Uterus (tissue), 4 donors: ENCODE data around the gene CAMK1D. TPM values are rescaled to one million over a fixed set of nuclear protein-coding genes. Genes with fewer than 3 reads are reported as not detected.

ENCODE experiments used
- DNase-seq, 2 donors: peaks; one replicate each; pipeline ENCODE4 v3.0.0-alpha.2; 2019 to 2020
- H3K27ac ChIP-seq, 2 donors: fragments of 200-600 bp; sonication (generic); 1 replicate in 1 of 2; 2 replicates in 1 of 2; pipeline ENCODE4 v1.5.1; 2016 to 2018
- H3K27me3 ChIP-seq, 2 donors: fragments of 200-600 bp; sonication (generic); one replicate each; pipeline ENCODE4 v1.5.1; 2018 to 2019; ENCODE audit warnings: control low read depth in 1 of 2
- H3K36me3 ChIP-seq, 2 donors: fragments of 200-600 bp; sonication (generic); one replicate each; pipeline ENCODE4 v1.5.1; 2019; ENCODE audit warnings: control low read depth in 1 of 2
- H3K4me1 ChIP-seq, 2 donors: fragments of 200-600 bp; sonication (generic); one replicate each; pipeline ENCODE4 v1.5.1; 2018 to 2019; ENCODE audit warnings: control low read depth in 1 of 2
- H3K4me3 ChIP-seq, 2 donors: fragments of 200-600 bp; sonication (generic); 1 replicate in 1 of 2; 2 replicates in 1 of 2; pipeline ENCODE4 v1.5.1; 2018 to 2019; ENCODE audit warnings: mild to moderate bottlenecking in 1 of 2
- H3K9me3 ChIP-seq, 2 donors: fragments of 200-600 bp; sonication (generic); one replicate each; pipeline ENCODE4 v1.5.1; 2019; ENCODE audit warnings: control low read depth in 1 of 2
- POLR2A ChIP-seq, 2 donors: fragments of 450-650 bp; IDR thresholded peaks; one replicate each; pipeline ENCODE4 v1.6.1; 2016; ENCODE audit warnings: antibody characterized with exemption in 2 of 2, mild to moderate bottlenecking in 1 of 2, moderate library complexity in 1 of 2
- intact Hi-C: fragments of 100-400 bp; cut with DNase I; formaldehyde crosslinking; loops from one replicate; pipeline ENCODE4 v1.15.1; 2023; ENCODE audit warnings: low total_unique reads
- total RNA-seq, 4 donors: library from RNA; depleted of rRNA in 3 of 4; stranded (reverse); fragments of >200 nt in 3 of 4; gene quantifications; one replicate each; pipeline versions ENCODE4 v1.1.0 to v1.2.4, GENCODE V29; 2014 to 2023
- TF ChIP-seq, protein P1 (sequence below), 4 experiments: fragments of 200-600 bp in 2 of 4; fragments of 450-650 bp in 2 of 4; sonication (generic) in 2 of 4; IDR thresholded peaks; one replicate each; pipeline ENCODE4 v1.5.1; 2016 to 2019; ENCODE audit warnings: antibody characterized with exemption in 4 of 4, mild to moderate bottlenecking in 2 of 4, moderate library complexity in 1 of 4
- donor health status: DM: yes; HTN: yes; CAD: no.

Gene CAMK1D
- total RNA-seq, 4 donors from 2014 or later: 3.5 to 48.4 (median 10.8) TPM

DNA sequence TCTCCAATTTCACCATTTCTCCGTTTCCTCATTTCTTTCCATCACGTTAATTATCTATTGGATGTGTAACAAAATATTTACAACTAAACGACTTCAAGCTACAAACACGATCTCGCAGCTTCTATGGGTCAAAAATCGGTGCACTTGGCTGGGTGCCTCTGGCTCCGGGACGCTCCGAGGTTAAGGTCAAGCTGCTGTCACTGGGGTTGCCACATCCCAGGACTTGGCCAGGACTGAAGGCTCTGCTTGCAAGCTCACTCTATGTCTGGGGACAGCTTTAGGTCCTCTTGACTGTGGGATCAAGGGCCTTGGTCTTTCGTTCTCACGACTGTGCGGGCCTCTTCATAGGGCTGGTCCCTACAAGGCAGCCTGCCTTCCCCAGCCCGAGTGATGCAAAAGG lies 492.5 kb downstream of the CAMK1D start:
- TF ChIP-seq, protein P1, sequence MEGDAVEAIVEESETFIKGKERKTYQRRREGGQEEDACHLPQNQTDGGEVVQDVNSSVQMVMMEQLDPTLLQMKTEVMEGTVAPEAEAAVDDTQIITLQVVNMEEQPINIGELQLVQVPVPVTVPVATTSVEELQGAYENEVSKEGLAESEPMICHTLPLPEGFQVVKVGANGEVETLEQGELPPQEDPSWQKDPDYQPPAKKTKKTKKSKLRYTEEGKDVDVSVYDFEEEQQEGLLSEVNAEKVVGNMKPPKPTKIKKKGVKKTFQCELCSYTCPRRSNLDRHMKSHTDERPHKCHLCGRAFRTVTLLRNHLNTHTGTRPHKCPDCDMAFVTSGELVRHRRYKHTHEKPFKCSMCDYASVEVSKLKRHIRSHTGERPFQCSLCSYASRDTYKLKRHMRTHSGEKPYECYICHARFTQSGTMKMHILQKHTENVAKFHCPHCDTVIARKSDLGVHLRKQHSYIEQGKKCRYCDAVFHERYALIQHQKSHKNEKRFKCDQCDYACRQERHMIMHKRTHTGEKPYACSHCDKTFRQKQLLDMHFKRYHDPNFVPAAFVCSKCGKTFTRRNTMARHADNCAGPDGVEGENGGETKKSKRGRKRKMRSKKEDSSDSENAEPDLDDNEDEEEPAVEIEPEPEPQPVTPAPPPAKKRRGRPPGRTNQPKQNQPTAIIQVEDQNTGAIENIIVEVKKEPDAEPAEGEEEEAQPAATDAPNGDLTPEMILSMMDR (IDR thresholded peaks at IDR 0.05): no peak
- TF ChIP-seq POLR2A (IDR thresholded peaks at IDR 0.05): no peak
- H3K27ac ChIP-seq: no peak overlapping the region
- DNase-seq: peak in 1 of 2 donors; percentile 41
- no peaks in the 10 kb centered on the region for H3K27me3 ChIP-seq
- H3K36me3 ChIP-seq: no peaks in the 10 kb centered on the region
- H3K4me3 ChIP-seq: no peak overlapping the region
- intact Hi-C loops: no loop called here
- no peaks in the 10 kb centered on the region for H3K9me3 ChIP-seq
- H3K4me1 ChIP-seq: peaks cover 0 to 5% of the 10 kb centered on the region in 2 donors

GRCh38 chr10:12842310-12842709 lies 493.0 kb downstream of the CAMK1D start:
- no peaks in the 10 kb centered on the region for H3K27me3 ChIP-seq
- no peak for DNase-seq
- intact Hi-C loops: no loop called here
- peaks cover 0 to 5% of the 10 kb centered on the region in 2 donors for H3K4me1 ChIP-seq
- H3K4me3 ChIP-seq: no peak overlapping the region
- H3K27ac ChIP-seq: no peak overlapping the region
- no peaks in the 10 kb centered on the region for H3K36me3 ChIP-seq
- TF ChIP-seq POLR2A (IDR thresholded peaks at IDR 0.05): no peak
- TF ChIP-seq, protein P1 (IDR thresholded peaks at IDR 0.05): no peak
- H3K9me3 ChIP-seq: no peaks in the 10 kb centered on the region

- H3K9me3 ChIP-seq: no peaks in the 10 kb centered on the region
- H3K36me3 ChIP-seq: no peaks in the 10 kb centered on the region
- H3K4me3 ChIP-seq: no peak overlapping the region
- TF ChIP-seq, protein P1 (IDR thresholded peaks at IDR 0.05): no peak
- TF ChIP-seq POLR2A (IDR thresholded peaks at IDR 0.05): no peak
- intact Hi-C loops: no loop called here
- H3K27ac ChIP-seq: peak overlapping the region; percentile 78 to 87
- peaks cover 0 to 5% of the 10 kb centered on the region in 2 donors for H3K4me1 ChIP-seq
- no peak for DNase-seq
- no peaks in the 10 kb centered on the region for H3K27me3 ChIP-seq
These were observed 494.1 kb downstream of the CAMK1D start for GRCh38 chr10:12843296-12843945.

GRCh38 chr10:12844811-12845483 lies 495.6 kb downstream of the CAMK1D start:
- no peaks in the 10 kb centered on the region for H3K27me3 ChIP-seq
- H3K9me3 ChIP-seq: no peaks in the 10 kb centered on the region
- H3K4me3 ChIP-seq: no peak overlapping the region
- TF ChIP-seq, protein P1 (IDR thresholded peaks at IDR 0.05): no peak
- no peak for TF ChIP-seq POLR2A (IDR thresholded peaks at IDR 0.05)
- no peaks in the 10 kb centered on the region for H3K36me3 ChIP-seq
- peak overlapping the region; percentile 78 to 87 for H3K27ac ChIP-seq
- intact Hi-C loops: no loop called here
- peaks cover 0 to 5% of the 10 kb centered on the region in 2 donors for H3K4me1 ChIP-seq
- DNase-seq: peak; percentile 63 to 68

GRCh38 chr10:12846718-12847117 lies 497.4 kb downstream of the CAMK1D start:
- peak in 1 of 2 donors; percentile 28 for DNase-seq
- no peak overlapping the region for H3K4me3 ChIP-seq
- H3K27ac ChIP-seq: peak overlapping the region in 1 of 2 donors; percentile 87
- no peak for TF ChIP-seq POLR2A (IDR thresholded peaks at IDR 0.05)
- TF ChIP-seq, protein P1 (IDR thresholded peaks at IDR 0.05): no peak
- H3K4me1 ChIP-seq: peaks cover 0 to 5% of the 10 kb centered on the region in 2 donors
- no peaks in the 10 kb centered on the region for H3K9me3 ChIP-seq
- H3K27me3 ChIP-seq: no peaks in the 10 kb centered on the region
- H3K36me3 ChIP-seq: no peaks in the 10 kb centered on the region
- intact Hi-C loops: no loop called here
